ENCODE results near the gene LIN54.

DNA sequence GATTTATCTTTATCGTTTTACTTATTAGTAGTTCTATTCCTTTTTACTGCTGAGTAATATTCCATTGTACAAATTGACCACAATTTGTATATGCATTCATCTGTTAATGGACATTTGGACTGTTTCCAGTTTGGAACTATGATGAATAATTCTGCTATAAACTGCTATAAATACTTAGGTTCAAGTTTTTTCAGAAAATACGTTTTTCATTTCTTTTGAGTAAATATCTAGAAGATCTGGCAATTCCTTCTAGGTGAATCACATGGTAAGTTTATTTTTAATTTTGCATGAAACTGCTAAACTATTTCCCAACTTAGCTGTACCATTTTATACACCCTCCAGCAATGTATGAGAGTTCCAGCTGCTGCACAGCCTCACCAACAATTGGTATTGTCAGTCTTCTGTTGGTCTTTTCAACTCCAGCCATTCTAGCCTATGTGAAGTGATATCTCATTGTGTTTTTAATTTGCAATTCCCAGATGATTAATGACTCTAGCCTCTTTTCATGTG lies 22.2 kb downstream of the LIN54 start:
- TF ChIP-seq, protein P1, sequence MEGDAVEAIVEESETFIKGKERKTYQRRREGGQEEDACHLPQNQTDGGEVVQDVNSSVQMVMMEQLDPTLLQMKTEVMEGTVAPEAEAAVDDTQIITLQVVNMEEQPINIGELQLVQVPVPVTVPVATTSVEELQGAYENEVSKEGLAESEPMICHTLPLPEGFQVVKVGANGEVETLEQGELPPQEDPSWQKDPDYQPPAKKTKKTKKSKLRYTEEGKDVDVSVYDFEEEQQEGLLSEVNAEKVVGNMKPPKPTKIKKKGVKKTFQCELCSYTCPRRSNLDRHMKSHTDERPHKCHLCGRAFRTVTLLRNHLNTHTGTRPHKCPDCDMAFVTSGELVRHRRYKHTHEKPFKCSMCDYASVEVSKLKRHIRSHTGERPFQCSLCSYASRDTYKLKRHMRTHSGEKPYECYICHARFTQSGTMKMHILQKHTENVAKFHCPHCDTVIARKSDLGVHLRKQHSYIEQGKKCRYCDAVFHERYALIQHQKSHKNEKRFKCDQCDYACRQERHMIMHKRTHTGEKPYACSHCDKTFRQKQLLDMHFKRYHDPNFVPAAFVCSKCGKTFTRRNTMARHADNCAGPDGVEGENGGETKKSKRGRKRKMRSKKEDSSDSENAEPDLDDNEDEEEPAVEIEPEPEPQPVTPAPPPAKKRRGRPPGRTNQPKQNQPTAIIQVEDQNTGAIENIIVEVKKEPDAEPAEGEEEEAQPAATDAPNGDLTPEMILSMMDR (conservative IDR thresholded peaks at IDR 0.05), result no peak
- TF ChIP-seq ZFX (IDR thresholded peaks at IDR 0.05), result no peak

All from C4-2B (cell line).